Liver (tissue), 3 donors: ENCODE data around the gene RNPEP.
"Not testable (repeated sequence)": the region's sequence is repeated elsewhere in the genome, so short reads cannot be mapped to it uniquely, and the experiment has no call there.

Experiments used
- ATF3 ChIP-seq: IDR thresholded peaks from 2 replicates; pipeline ENCODE4 v1.6.1; 2016; ENCODE audit warnings: antibody characterized with exemption
- CTCF ChIP-seq: fragments of 150-350 bp; IDR thresholded peaks from 2 replicates; pipeline ENCODE4 v1.5.1; 2017; ENCODE audit warnings: improper control_type of control experiment, low read depth, low read length; ENCODE audit not compliant: missing input control
- FOXA1 ChIP-seq: IDR thresholded peaks from 2 replicates; pipeline ENCODE4 v1.6.1; 2016; ENCODE audit warnings: antibody characterized with exemption
- HNF4A ChIP-seq, 2 donors: conservative IDR thresholded peaks; 2 replicates each; pipeline ENCODE4 v1.6.1; 2016; ENCODE audit warnings: antibody characterized with exemption in 2 of 2, mild to moderate bottlenecking in 2 of 2
- TAF1 ChIP-seq: conservative IDR thresholded peaks from 2 replicates; pipeline ENCODE4 v1.6.1; 2016; ENCODE audit warnings: antibody characterized with exemption, mild to moderate bottlenecking
- YY1 ChIP-seq: IDR thresholded peaks from 2 replicates; pipeline ENCODE4 v1.6.1; 2016; ENCODE audit warnings: antibody characterized with exemption, mild to moderate bottlenecking
- donor health status: healthy.
- donor health status: healthy.

GRCh38 chr1:202019235-202019558 lies 36.7 kb downstream of the RNPEP start:
- TF ChIP-seq CTCF; HNF4A (conservative IDR thresholded peaks at IDR 0.05); FOXA1; ATF3; YY1; TAF1: not testable (repeated sequence)
